GM12874 (cell line): ENCODE data around the gene STX17.

Experiments used
- TF ChIP-seq, protein P1 (sequence below): IDR thresholded peaks from 2 replicates; pipeline ENCODE4 v1.5.1; 2011; ENCODE audit warnings: low read depth, mild to moderate bottlenecking, control low read depth, low read length, moderate library complexity; ENCODE audit not compliant: insufficient read depth

STX17 gene

DNA sequence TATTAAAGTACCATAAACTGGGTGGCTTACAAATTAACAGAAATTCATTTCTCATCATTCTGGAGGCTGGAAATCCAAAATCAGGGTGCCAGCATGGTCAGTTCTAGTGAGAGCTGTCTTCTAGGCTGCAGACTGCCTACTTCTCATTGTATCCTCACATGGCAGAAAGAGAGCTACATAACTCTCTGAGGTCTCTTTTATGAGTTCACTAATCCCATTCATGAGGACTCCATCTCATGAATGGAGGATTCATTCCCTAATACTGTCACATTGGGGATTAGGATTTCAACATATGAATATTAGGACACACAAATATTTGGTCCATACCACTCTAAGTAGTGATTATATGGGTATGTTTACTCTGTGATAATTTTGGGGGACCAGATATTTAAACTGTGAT, 108.4 kb downstream of the STX17 start:
- TF ChIP-seq, protein P1, sequence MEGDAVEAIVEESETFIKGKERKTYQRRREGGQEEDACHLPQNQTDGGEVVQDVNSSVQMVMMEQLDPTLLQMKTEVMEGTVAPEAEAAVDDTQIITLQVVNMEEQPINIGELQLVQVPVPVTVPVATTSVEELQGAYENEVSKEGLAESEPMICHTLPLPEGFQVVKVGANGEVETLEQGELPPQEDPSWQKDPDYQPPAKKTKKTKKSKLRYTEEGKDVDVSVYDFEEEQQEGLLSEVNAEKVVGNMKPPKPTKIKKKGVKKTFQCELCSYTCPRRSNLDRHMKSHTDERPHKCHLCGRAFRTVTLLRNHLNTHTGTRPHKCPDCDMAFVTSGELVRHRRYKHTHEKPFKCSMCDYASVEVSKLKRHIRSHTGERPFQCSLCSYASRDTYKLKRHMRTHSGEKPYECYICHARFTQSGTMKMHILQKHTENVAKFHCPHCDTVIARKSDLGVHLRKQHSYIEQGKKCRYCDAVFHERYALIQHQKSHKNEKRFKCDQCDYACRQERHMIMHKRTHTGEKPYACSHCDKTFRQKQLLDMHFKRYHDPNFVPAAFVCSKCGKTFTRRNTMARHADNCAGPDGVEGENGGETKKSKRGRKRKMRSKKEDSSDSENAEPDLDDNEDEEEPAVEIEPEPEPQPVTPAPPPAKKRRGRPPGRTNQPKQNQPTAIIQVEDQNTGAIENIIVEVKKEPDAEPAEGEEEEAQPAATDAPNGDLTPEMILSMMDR = no peak

GRCh38 chr9:100019541-100019940, 113.1 kb downstream of the STX17 start:
- TF ChIP-seq, protein P1 = no peak
